HG03280 (cell line): Measurements from ENCODE around the gene CSNK1G2.

ENCODE experiments used
- ATAC-seq: cut with Tn5 transposase; IDR thresholded peaks from one replicate; pipeline ENCODE4 v1.9.1; 2021; ENCODE audit warnings: mild to moderate bottlenecking, moderate library complexity; ENCODE audit not compliant: unreplicated experiment

CSNK1G2 gene

DNA sequence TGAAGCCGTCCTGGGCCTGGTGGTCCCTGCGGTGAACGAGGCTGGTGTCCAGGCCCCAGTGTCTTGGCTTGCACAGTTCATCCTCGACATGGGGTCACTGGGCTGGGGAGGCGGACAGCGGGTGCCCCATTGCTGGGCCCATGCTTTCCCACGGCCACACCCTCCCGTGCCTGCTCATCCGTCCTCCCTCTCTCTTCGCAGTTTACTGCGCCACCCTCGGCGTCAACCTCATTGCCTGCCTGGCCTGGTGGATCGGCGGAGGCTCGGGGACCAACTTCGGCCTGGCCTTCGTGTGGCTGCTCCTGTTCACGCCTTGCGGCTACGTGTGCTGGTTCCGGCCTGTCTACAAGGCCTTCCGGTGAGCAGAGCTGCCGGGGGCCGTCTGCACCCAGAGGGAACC, 23.0 kb upstream of the CSNK1G2 start:
- no peak for ATAC-seq

DNA sequence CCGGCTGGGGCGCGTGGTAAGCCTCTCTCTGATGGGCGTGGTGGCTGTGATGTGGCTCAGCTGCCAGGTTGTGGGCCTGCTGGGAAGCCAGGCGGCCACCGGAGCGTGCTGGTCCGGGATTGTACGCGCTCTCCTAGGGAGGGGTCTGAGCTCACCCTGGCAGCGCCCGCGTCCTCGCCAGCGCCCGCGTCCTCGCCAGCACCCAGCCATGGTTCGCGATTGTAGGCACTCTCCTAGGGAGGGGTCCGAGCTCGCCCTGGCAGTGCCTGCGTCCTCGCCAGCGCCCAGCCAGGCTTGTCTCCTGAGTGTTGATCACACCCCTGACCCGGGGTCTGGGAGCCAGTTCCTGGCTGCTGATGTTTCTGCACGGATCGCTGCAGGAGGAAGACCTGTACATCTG, 22.0 kb upstream of the CSNK1G2 start:
- no peak for ATAC-seq

DNA sequence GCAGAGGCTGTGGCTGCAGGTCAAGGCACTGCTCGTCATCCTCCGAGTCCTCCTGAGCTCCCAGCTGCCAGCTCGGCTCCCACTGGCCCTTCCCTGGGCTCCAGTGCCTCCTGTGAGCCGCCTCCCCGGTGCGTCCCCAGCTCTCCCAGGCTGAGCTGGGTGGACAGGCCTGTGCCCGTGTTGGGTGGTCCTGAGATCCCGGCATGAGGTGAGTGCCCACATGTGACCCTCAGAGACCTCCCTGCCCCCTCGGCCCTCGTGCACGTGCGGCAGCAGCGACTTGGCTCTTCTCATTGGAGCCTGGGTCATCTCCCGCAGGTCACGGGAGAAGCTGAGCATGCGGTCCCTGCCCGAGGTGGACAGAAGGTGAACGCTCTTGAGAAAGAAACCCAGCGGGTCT, 20.3 kb upstream of the CSNK1G2 start:
- no peak for ATAC-seq

DNA sequence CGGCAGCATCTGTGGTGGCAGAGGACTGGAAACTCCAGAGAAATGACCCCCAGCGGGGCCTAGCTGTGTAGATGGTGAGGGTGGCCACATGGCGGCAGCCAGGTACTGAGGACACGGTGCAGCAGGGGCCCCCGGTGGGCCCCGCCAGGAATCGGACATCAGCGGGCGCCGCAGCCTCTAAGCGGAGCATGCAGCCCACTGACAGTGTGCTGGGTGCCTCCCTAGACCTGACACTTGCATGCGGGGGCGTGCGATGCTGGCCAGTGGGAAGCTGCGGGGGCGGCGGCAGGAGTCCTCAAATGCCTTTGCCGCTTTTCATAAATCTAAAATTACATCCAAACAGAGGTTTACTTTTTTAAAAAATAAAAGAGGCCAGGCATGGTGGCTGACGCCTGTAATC, 19.6 kb upstream of the CSNK1G2 start:
- ATAC-seq = no peak

DNA sequence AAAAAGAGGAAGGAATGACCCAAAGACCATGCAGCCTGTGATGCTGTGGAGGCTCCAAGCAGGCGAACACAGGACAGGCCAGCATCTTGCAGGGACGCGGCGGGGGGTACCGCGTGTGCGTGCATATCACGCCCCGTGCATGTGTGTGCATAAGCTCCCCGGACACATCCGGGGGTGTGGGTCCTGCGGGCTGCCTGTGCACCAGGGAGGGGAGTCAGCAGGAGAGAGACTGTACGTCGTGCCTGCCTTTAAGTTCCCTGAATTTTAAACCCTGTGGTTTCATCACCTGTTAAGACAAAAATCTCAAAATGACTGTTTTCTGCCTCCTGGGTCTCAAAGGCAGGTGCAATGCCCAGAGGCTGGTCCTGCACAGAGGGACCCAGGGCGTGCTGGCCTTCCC, 19.1 kb upstream of the CSNK1G2 start:
- no peak for ATAC-seq

DNA sequence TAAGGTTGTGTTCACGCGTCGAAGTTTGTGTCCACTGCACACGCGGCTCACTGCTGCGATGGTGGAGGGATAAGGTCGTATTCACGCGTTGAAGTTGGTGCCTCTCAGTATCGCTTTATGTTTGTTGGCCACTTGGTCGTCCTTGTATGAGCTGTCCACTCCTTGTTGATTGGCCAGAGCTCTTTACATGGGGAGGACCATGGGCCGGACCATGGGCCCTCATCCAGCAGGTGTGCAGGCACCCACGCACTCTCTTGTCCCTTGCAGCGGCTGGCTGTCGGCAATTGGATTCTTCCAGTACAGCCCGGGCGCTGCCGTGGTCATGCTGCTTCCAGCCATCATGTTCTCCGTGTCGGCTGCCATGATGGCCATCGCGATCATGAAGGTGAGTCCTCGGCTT, 18.2 kb upstream of the CSNK1G2 start:
- ATAC-seq = no peak

DNA sequence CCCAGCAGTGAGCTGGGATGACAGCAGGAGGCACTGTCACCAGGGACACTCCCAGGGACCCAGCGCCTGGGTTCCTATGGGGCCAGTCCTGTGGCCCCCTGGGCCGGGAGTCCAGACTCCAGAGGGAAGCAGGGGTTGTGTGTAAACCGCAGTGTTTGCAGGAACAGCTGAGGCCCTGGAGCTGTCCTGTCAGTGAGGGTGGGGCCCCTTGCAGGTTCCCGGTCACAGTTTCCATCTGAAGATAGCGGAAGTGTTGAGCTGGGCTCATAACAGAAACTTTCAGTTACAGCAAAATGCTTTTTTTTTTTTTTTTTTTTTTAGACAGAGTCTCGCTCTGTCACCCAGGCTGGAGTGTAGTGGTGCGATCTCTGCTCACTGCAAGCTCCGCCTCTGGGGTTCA, 17.7 kb upstream of the CSNK1G2 start:
- no peak for ATAC-seq

DNA sequence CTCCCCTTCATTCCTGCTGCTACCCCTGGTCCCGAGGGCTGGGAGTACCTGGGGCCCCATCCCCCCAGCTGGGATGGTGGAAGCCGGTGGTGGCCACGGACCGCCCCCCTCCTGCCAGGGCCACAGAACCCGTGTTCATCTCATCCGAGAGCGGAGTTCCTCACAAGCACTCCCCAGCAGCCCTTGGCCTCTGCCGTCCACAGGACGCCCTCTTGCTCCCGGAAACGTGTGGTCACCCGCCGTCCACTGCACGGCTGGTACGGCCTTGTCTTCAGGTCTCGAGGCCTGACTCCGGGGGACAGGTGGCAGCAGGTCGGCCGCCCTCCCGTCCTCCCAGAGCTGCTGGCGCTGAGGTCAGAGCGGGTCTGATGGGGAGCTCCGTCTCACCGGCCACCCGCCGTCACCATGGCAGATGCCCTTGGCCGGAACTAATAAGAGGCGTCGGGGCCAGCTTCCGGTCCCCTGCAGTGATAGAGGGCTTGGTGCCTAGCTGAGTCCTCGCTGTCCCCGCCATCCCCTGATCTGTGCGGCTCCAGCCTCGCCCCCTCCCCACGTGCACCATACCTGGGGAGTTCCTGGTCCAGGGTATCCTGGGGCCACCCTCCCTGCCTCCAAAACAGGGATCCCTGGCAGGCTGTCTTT, 16.5 kb upstream of the CSNK1G2 start:
- no peak for ATAC-seq

DNA sequence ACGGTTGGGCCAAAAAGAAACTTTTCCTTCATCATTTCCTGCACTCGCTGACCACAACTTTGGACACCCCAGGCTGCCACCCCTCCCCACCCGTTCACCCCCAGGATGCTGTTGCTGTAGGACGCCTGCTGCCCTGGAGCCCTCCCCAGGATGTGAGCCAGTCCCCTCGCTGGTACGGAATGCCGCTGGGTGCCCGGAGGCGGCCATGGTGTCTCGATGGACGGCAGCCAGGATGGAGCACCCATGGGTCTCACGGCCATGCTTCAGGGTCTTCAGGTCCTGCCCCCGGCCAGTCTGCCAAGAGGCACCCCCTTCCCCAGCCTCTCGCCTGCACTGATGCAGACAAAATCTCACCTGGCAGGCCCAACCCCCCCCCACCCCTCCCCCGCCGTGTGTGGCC, 15.4 kb upstream of the CSNK1G2 start:
- ATAC-seq = no peak

DNA sequence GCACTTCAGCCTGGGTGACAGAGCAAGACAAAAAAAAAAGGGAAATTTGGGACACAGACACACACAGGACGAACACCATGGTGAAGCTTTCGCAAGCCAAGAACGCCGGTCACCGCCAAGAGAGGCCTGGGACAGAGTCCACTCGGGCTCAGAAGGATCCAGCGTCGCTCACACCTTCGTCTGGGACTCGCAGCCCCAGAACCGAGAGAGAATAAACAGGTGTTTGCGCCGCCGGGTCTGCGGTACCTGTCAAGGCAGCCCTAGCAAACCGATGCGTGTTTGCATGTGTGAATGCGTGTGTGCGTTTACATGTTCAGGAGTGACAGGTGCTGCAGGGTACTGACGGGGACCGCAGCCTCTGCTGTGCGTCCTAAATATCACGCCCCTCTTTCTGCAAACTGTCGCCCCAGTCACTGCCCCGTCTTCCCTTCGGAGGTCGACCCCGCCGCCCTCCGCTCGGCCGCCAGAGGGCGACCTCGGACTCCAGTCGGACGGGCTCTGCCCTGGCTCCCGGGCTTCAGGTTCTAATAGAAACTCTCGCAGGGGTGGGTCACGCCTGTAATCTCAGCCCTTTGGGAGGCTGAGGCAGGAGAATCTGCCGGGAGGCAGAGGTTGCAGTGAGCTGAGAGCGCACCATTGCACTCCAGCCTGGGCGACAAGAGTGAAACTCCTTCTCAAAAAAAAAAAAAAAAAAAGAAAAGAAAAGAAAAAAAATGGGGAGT, 11.8 kb upstream of the CSNK1G2 start:
- ATAC-seq = no peak

DNA sequence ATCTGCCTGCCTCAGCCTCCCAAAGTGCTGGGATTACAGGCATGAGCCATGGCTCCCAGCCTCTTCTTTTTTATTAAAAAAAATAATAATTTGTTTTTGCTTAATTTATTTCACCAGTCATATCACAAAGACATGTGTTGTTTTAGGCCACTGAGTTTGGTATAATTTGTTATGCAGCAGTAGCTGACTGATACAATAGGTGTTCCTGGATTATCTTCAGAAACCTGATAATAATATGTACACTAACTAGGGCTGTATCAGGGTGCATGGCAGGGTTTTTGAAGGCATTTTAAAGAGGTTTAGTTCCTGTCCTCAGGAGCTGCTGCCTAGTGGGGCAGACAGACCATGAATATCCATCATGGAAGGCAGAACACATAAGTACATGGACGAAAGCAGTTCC, 9.5 kb upstream of the CSNK1G2 start:
- no peak for ATAC-seq

DNA sequence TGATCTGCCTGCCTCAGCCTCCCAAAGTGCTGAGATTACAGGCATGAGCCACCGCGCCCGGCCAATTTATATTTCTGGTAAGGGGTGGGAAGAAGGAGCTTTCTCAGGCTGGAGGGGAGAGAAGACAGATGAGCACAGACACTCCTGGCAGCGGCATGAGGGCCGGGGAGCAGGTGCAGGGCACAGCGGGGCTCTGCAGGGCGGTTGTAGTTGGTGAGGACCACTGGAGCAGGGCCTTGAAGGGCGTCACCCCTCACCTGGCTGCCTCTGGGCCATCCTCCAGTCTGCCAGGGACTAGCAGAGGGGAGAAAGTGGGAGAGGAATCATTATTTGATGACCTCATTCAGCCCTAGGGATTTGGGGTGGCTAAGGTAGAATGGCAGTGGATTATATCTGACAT, 8.6 kb upstream of the CSNK1G2 start:
- ATAC-seq = no peak

DNA sequence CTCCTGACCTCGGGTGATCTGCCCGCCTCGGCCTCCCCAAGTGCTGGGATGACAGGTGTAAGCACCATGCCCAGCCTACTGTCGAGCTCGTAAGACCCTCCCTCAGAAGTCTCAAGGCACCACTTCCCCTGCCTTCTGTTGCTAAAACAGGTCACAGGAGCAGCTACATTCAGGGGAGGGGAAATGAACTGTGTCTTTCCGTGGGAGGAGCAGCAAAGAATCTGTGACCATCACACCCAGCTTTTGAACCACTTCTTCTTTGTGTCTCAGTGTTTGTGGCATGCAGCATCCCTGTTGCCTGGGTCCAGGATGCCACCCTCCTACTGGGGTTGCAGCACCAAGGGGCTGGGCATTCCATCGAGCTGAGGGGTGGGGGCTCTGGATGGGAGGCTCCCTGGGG, 7.7 kb upstream of the CSNK1G2 start:
- ATAC-seq = no peak

DNA sequence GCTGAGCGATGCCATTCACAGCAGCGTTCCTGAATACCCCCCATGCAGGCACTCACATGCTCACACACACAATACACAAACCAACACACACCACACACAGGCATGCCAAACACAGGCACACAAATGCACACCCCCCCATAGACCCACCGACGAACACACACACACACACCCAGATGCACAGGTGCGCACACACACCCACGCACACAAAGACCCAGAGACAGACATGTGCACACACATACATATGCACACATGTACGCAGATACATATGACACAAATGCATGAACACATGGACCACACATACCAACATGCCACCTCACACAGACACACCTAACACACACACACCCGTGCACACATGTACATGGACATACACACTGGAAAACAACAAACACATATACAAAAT, 7.0 kb upstream of the CSNK1G2 start:
- ATAC-seq = no peak

DNA sequence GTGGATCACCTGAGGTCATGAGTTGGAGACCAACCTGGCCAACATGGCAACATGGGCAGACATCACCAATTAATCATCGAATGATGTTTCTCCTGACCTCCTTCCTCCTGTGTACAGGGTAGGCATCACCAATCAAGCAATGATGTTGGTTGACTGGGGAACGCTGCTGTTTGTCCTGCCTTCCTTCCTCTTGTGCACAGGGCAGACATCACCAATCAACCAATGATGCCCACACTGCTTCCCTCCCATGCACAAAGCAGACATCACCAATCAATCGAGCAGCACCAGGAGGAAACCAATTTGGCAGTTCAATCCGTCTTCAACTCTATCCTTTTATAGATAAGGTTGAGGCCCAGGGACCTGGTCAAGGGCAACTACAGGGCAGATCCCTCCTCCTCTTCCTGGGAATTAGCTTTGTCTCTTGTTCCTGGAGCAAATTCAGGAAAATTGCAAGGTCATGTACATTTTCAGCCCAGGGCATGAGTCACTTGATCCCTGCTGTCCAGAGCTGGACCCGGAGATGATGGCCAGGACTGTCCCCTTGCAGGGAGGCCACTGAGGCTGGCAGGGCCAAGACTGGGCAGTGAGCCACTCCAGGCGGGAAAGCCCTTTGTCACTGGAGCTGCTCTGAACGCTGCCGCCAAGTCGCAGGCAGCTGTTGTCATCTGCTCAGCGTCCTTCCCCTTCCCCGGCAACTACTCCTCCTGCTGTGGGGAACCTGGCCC, 5.3 kb upstream of the CSNK1G2 start:
- ATAC-seq = no peak

DNA sequence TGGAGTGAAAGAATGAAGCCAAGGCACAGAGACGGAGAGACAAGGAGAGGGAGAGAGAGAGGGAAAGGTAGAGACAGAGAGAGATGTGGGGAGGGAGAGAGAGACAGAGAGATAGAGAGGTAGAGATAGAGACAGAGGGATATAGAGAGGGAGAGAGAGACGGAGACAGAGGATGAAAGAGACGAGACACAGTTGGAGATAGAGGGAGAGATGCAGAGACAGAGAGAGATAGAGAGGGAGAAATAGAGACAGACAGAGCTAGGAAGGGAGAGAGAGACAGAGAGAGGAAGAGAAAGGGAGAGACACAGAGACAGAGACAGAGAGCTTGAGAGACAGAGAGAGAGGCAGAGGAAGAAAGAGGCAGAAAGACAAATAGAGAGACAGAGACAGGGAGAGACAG, 4.5 kb upstream of the CSNK1G2 start:
- ATAC-seq = no peak

DNA sequence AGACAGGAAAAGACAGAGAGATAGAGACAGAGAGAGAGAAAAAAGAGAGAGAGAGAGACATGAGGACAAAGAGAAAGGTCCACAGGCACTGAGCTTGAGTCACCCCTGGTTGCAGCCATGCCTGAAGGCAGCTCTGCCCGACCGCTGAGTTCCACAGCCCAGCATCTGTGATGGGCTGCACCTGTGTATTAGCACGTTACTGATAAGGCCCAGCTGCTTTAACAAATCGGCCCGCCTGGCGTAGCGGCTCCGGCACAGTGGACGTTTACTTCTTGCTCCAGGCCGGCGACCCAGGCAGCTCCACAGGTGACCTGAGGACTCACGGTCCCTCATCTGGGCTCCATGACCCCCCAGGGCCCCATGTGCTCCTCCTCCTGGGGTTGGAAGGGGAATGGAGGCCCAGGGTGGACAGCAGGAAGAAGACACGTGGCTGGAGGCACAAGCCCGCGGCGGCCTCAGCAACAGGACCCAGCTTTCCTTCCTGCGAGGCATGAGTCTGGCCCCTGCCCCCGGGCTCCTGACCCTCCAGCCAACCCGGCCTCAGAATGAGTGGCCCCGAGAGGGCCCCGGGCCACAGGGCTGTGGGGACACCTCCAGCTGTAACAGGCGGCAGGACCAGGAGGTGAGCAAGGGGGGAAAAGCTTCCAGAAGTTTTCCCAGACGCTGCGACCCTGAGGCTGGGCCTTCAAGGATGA, 3.9 kb upstream of the CSNK1G2 start:
- ATAC-seq = no peak

DNA sequence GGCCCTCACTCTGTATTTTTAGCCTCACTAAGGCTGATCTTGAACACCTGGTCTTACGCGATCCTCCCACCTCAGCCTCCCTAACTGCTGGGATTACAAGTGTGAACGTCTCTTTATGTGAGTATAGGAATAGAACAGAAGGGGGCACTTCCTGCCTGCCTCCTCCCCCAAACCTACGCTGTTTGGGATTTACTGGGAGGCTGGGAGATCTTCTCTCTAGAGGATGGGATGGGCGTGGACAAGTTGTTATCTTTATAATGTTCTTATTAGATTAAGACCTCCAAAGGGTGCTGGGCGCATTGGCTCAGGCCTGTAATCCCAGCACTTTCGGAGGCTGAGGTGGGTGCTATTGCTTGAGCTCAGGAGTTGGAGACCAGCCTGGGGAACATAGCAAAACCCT, 2.9 kb upstream of the CSNK1G2 start:
- ATAC-seq = no peak

DNA sequence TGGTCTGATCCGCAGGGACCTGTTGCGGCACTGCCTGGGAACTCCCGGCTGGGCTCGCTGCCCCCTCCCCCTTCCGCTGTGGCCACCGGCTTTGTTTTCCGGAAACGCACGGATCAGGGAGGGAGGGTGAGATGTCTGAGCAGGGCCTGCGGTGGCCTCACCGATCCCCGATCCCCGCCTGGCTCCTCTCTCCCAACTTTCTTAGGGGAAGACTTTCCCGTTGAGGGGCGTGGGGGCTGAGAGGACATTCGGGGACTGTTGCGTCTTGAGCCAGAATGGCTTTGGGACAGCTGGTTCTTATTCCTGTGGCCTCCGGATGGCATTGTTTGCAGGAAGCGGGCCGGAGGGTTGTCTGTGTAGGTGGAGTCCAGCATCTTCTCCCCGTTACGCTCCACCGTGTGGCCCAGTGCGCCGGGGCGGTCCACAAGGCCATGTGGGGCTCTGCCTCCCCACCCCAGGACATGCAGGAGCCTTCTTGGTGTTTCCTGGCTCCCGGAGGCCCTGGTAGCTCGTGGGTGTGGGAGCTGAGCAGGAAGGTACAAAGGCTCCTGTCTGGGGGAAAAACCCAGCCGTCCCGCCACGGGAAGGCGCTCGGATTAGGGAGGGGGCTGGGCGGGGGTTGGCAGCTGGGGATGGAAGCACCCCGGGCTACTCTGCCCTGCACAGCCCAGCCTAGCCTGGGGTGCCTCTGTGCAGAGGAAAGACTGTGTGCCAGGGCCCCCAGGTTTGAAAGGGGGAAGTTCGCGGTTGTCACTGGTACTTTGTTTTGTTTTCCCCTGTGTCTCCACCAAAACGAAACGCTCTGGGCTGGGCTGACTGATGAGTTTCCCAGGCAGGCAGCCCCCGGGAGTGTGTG, 1.3 kb downstream of the CSNK1G2 start:
- ATAC-seq = no peak

DNA sequence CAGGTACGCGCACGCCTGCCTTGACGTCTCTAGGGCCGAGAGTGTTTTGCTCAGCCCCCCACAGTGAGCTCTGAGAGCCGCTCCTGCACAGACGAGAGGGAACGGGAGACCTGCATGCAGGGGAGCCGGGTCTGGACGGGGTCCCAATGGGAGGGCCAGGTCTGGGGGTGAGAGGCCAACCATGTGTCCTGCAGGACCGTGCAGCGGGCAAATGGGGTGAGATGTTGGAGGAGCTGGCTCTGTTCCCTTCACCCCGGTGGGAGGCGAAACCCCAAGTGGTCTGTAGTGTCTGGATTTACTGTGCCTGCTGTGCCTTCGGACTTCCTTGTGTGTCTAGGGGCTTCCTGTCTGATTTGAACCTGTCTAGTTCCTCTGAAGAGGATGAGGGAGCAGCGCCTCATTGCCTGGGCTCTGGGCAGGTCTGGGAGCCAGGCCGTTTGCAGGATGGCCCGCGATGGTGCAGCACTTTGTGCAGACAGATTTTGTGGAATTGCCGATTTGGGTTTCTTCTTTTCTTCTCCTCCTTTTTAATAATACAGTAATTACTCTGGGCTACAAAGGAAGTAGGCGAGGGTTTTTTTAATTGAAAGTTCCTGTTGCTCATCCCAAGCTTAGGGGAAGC, 2.1 kb downstream of the CSNK1G2 start:
- no peak for ATAC-seq
